ENCODE measurements around the gene PSMC6. TPM values are rescaled to one million over a fixed set of nuclear protein-coding genes. Genes with fewer than 3 reads are reported as not detected.

Gene PSMC6
- total RNA-seq: 10 to 100 TPM; 36.1 to 95.1 (median 57.2) TPM

- WGBS, 2 donors: 0 to 1% methylated on average over 33 to 36 of the region's 43 CpGs
- peak in 3 of 4 donors; percentile 19 to 86 (median 72) for TF ChIP-seq POLR2A (IDR thresholded peaks at IDR 0.05)
- peak in 1 of 4 donors; percentile 19 for TF ChIP-seq EP300 (IDR thresholded peaks at IDR 0.05)
- TF ChIP-seq POLR2AphosphoS5 (IDR thresholded peaks at IDR 0.05): peak; percentile 78 to 82
- TF ChIP-seq, protein P1, sequence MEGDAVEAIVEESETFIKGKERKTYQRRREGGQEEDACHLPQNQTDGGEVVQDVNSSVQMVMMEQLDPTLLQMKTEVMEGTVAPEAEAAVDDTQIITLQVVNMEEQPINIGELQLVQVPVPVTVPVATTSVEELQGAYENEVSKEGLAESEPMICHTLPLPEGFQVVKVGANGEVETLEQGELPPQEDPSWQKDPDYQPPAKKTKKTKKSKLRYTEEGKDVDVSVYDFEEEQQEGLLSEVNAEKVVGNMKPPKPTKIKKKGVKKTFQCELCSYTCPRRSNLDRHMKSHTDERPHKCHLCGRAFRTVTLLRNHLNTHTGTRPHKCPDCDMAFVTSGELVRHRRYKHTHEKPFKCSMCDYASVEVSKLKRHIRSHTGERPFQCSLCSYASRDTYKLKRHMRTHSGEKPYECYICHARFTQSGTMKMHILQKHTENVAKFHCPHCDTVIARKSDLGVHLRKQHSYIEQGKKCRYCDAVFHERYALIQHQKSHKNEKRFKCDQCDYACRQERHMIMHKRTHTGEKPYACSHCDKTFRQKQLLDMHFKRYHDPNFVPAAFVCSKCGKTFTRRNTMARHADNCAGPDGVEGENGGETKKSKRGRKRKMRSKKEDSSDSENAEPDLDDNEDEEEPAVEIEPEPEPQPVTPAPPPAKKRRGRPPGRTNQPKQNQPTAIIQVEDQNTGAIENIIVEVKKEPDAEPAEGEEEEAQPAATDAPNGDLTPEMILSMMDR (IDR thresholded peaks at IDR 0.05): no peak
- ATAC-seq (ENCODE audit: low FRiP score in 2 of 2): peak; percentile 99 to 100
- no peaks in the 10 kb centered on the region for H3K9me3 ChIP-seq
- H3K36me3 ChIP-seq: peaks cover 11 to 36% (median 22%) of the 10 kb centered on the region in 4 donors
- H3K27ac ChIP-seq: peak within 1 kb of the TSS; percentile 90 to 95 (median 92)
- H3K27me3 ChIP-seq: no peaks in the 10 kb centered on the region
- peaks cover 23 to 30% (median 29%) of the 10 kb centered on the region in 4 donors for H3K4me1 ChIP-seq
- H3K4me3 ChIP-seq: peak within 1 kb of the TSS; percentile 59 to 90 (median 63)
- peak; percentile 97 to 98 for DNase-seq
Observed at GRCh38 chr14:52706724-52707706, at the start of gene PSMC6. PSMC6 (plus strand) TSS chr14:52707200; CDS start chr14:52707220, 20 bp downstream.

GRCh38 chr14:52660325-52660724 lies 46.7 kb upstream of the PSMC6 start:
- TF ChIP-seq POLR2AphosphoS5 (IDR thresholded peaks at IDR 0.05) (no peak), EP300 (IDR thresholded peaks at IDR 0.05) (no peak), POLR2A (IDR thresholded peaks at IDR 0.05) (no peak)
- TF ChIP-seq, protein P1 (IDR thresholded peaks at IDR 0.05): no peak
- Histone ChIP-seq H3K36me3 (peaks cover 11 to 45% (median 22%) of the 10 kb centered on the region in 4 donors), H3K4me1 (no peaks in the 10 kb centered on the region), H3K27ac (no peak overlapping the region), H3K9me3 (no peaks in the 10 kb centered on the region), H3K4me3 (no peak overlapping the region), H3K27me3 (no peaks in the 10 kb centered on the region)
- no peak for ATAC-seq (ENCODE audit: low FRiP score in 2 of 2)
- DNase-seq: no peak

- H3K27ac ChIP-seq: no peak overlapping the region
- no peak overlapping the region for H3K4me3 ChIP-seq
- TF ChIP-seq POLR2A (IDR thresholded peaks at IDR 0.05) (no peak), EP300 (IDR thresholded peaks at IDR 0.05) (no peak), POLR2AphosphoS5 (IDR thresholded peaks at IDR 0.05) (no peak)
- TF ChIP-seq, protein P1 (IDR thresholded peaks at IDR 0.05): no peak
- peaks cover 11 to 45% (median 22%) of the 10 kb centered on the region in 4 donors for H3K36me3 ChIP-seq
- H3K27me3 ChIP-seq: no peaks in the 10 kb centered on the region
- no peaks in the 10 kb centered on the region for H3K9me3 ChIP-seq
- ATAC-seq (ENCODE audit: low FRiP score in 2 of 2): no peak
- 93 to 100% methylated on average over 1 of the region's 1 CpG for WGBS, 2 donors
- no peak for DNase-seq
- H3K4me1 ChIP-seq: no peaks in the 10 kb centered on the region
Observed at GRCh38 chr14:52660832-52661231, 46.2 kb upstream of the PSMC6 start.

- DNase-seq: no peak
- Histone ChIP-seq H3K27ac (no peak overlapping the region), H3K4me1 (no peaks in the 10 kb centered on the region), H3K36me3 (peaks cover 11 to 46% (median 24%) of the 10 kb centered on the region in 4 donors), H3K9me3 (no peaks in the 10 kb centered on the region), H3K4me3 (no peak overlapping the region), H3K27me3 (no peaks in the 10 kb centered on the region)
- ATAC-seq (ENCODE audit: low FRiP score in 2 of 2): no peak
- TF ChIP-seq POLR2AphosphoS5 (IDR thresholded peaks at IDR 0.05): no peak
- 89 to 95% methylated on average over 2 of the region's 2 CpGs for WGBS, 2 donors
Observed at GRCh38 chr14:52661314-52661713, 45.7 kb upstream of the PSMC6 start.

GRCh38 chr14:52663850-52664249 lies 43.1 kb upstream of the PSMC6 start:
- WGBS, 2 donors: 83 to 84% methylated on average over 2 of the region's 2 CpGs
- no peak for ATAC-seq (ENCODE audit: low FRiP score in 2 of 2)

More at GRCh38 chr14:52663850-52664249, 43.1 kb upstream of the PSMC6 start:
- Histone ChIP-seq H3K4me1 (no peaks in the 10 kb centered on the region), H3K27ac (no peak overlapping the region), H3K9me3 (no peaks in the 10 kb centered on the region), H3K36me3 (peaks cover 7 to 53% (median 18%) of the 10 kb centered on the region in 4 donors), H3K4me3 (no peak overlapping the region), H3K27me3 (no peaks in the 10 kb centered on the region)
- no peak for DNase-seq
- no peak for TF ChIP-seq POLR2AphosphoS5 (IDR thresholded peaks at IDR 0.05)
- TF ChIP-seq, protein P1 (IDR thresholded peaks at IDR 0.05): no peak
- no peak for TF ChIP-seq POLR2A (IDR thresholded peaks at IDR 0.05)
- no peak for TF ChIP-seq EP300 (IDR thresholded peaks at IDR 0.05)
